ENCODE data around the gene SLC38A10.

SLC38A10 gene

GRCh38 chr17:81330884-81331245, 35.8 kb upstream of the SLC38A10 start:
- no peak for DNase-seq

- DNase-seq, result no peak
Measured at GRCh38 chr17:81329927-81330883, 35.1 kb upstream of the SLC38A10 start.

DNA sequence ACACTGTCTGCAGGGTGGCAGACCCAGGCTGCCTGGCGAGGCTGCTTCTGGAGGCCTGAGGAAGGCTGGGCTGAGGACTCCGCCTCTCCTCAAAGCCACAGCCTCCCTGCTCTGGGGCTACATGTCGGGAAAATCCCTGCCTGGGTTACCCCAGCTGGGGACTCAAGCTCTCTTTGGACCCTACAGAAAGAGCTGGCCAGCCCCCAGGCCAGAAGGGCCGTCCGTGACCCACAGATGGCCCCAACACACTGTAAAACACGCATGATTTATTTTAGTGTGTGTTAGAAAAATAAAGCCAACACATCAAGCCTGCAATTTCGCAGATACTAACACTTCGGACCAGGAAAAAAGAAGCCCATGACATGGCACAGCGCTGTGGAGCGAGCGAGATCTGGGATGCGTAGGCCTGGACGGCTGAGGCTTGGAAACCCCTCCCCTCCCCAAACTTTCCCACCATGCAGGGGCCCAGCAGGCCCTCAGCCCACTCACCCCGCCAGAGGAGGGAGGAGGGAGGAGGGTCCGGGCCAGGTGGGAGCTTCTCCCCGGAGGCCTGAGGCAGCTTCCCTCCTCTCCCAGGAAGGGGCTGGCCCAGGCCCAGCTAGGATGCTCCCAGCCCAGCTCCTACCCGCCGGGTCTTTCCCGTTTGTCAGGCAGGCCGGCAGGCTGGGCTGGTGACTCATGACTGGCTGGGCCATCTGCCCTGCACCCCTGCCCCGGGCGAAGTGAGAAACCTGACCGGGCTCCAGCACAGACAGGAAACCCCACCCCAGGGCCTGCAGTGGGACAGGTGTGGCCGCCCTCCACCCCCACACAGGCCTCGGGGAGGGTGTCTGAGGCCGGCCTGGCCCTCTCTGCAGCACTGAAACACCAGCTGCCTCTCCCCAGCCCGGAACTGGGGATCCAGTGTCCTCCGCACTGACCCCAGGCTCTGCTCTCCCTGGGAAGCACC, 34.1 kb upstream of the SLC38A10 start:
- no peak for DNase-seq

DNA sequence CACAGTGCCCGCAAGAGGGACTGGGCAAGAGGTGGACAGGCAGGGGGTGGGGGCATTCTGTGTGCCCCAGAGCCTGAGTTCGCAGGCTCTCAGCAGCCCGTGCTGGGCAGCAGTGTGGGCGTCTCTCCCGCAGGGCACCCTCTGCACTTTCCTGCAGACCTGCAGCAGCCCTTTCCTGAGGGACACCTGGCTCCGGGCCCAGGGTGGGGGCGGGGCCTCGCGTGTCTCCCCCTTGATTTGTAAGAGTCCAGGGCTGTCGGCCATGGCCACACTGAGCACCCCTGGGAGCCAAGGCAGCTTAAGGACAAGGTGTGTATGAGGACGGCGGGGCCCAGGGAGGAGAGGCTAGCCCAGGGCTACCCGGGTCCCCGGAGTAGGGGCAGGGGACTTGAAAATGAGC, 33.4 kb upstream of the SLC38A10 start:
- no peak for DNase-seq

DNA sequence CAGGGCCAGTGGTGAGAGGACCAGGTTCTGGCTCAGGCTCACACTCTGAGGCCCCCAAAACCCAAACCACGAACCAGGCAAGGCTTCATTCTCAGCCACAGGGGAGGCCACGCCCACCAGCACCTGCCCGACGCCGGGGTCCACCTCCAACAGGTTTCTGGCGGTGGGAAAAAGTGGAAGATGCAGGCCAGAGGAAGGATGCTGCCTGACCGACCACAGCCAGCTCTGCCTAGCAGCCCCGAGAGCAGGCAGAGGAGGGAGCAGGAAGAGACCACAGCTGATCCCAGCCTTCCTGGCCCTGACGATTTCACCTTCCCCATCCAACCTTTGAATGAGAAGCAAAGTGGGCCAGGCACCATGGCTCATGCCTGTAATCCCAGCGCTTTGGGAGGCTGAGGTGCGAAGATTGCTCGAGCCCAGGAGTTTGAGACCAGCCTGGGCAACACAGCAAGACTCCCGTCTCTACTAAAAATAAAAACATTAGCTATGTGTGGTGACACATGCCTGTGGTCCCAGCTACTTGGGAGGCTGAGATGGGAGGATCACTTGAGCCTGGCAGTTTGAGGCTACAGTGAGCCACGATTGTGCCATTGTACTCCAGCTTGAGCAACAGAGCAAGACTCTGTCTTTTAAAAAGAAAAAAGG, 30.7 kb upstream of the SLC38A10 start:
- no peak for DNase-seq

GRCh38 chr17:81324851-81325713, 30.0 kb upstream of the SLC38A10 start:
- no peak for DNase-seq

DNA sequence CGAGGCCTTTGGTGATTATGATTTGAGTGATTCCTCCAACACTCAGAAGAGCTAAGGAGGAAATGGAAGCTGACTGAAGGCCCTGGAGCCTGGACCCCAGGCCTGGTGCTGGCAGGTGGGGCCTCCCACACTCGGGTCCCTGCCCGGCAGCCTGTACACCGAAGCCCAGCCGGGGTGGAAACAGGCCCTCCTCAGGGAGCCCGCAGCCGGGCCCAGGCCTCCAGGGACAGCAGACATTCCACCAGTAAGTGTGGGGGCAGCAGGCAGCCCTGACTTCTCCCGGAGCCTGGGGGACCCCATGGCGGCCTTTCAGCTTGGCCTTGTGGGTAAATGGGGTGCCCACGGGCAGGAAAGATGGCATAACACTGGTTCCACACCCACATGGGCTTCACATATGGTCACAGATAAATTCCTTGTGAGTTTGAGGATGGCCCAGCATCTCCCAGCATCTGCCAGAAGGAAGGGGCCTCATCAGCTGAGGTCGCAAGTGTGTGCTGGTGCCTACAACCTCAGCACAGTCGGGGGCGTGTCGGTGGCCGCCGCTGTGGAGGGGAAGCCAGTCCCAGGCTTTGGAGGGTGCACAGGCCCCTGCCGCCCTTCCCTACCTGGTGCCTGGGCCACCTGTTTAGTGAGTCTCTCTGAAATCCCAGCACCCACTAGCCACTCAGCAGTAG, 29.2 kb upstream of the SLC38A10 start:
- DNase-seq, result no peak

DNA sequence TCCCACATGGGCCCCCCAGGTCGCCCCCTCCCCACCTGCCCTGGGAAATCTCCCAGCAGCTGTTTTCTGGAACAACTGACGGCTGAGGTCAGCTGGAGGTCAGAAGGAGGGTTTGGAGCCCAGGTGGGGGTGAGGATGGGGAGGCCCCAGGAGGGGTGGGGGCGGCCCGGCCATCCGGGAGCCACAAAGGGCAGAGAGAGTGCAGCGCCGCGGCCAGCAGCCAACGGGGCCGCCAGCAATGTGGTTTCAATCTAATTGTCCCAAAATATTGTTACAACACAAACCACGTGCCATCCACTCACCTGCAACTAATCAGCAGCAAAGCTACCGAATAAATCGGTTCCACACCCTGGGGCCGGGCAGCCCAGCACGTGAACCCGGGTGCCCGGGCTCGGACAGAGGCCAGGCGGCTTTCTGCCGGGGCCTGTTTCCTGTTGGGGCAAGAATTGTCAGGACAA, 28.3 kb upstream of the SLC38A10 start:
- no peak for DNase-seq

DNA sequence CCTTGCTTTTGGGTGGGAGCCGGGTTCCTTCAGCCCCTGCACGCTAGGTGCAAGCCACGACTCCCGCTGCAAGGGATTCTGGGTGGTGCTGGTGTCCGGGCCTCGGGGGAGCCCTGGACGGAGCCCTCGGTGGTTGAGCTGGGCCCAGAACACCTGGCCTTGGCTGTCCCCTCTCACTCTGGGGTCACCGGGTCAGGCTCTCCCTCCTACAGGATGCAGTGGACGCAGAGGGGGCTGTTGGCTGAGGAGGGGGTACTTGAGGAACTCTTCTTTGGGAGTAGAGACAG, 27.9 kb upstream of the SLC38A10 start:
- DNase-seq, result no peak

DNA sequence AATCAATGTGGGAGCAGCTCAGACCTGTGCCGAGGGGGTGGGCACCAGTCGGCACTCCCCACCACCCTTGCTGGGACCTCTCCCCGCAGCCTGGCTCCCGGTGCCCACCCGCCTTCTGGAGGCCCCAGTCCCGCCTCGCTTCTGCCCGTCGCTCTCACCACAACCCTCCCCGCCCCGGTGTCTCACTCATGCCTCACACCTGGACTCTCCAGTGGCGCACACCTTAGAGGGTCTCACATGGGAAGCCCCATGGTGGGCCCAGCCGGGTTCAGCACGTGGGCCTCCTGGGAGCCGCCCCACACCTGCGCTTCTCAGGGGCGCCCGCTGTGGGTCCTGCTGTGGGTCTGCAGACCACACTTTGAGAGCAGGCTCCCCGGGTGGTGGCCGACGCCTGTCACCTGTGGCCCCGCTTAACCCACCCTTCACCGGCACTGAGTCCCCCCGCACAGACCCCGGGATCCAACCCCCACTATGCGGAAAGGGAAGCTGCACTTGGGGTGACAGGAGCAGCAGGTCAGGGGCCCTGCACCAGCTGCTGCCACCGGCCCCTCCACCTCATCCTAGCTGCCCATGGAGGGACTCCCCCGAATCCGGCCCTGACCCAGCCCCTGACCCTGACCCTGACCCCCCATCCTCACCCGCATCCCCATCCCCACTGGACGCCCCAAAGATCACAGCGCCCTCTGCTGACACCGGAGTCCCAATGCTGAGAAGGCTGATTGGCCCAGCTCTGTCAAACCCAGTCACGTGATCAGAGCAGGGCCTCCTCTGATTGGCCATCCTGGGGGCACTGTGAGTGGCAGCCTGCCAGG, 27.4 kb upstream of the SLC38A10 start:
- DNase-seq, result no peak

GRCh38 chr17:81317961-81318605, 23.0 kb upstream of the SLC38A10 start:
- no peak for DNase-seq

GRCh38 chr17:81317530-81317821, 22.4 kb upstream of the SLC38A10 start:
- no peak for DNase-seq

GRCh38 chr17:81315885-81316391, 20.8 kb upstream of the SLC38A10 start:
- no peak for DNase-seq

DNA sequence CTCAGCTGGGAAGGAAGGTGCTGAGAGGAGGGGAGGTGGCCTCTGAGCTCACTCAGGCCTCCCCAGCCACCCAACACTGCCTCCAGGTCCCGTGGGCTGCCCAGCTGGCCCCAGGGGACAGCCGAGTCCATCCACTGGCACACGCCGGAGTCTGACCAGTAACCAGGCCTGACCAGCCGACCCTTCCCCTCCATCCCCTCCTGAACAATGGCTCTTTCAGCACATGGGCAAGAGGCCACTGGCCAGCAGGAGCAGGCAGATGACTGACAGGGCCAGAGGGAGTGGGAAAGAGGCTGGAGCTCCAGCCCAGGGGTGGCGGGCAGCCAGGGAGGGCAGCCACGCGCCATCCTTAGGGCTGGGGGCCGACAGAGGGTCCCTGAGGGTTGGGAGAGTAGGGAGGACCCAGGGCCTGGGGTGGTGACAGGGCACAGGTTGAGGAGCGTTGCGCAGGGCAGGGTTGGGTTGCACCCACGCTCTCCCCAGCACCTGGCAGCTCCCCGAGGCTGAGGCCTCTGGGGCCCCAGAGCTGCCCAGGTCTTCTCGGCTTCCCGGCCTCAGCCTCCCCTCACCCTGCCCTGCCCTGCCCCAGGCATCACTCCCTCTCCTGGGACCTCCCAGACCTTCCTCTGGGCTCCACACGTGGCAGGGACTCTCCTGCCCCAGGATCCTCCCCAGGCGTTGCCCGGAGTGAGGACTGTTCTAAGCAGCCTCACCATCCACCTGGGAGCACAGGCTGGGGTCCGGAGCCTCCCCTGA, 20.2 kb upstream of the SLC38A10 start:
- no peak for DNase-seq

DNA sequence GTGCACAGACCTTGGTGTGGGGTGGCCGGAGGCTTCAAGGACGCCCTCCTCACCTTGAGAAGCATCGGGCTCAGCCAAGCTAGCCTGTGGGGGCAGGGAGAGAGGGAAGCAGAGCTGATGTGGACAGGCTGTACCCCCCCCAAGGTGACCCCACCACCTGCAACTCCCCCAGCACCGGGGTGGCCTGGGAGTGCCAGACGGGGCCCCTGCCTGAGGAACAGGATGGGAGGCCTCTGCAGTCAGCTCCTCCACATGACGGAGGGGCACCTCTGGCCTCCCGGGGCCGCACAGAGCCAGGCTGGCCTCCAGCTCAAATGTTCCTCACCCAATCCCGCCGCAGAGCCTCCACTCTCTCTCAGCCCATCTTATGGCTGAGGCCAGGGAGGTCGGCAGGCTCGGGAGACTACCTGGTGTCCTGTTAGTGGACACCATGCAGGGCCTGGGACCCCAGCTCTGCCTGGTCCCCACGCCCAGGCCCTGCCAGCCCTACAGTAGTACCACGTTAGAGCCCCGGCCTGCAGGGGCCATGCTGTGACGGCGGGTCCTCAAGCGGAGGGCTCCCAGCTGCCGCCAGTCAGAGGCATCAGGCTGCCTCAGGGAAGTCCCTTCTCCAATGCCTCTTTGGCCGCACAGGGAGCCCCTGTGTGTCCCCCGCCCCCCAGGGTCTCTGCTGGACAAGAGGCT, 19.4 kb upstream of the SLC38A10 start:
- DNase-seq, result no peak

DNA sequence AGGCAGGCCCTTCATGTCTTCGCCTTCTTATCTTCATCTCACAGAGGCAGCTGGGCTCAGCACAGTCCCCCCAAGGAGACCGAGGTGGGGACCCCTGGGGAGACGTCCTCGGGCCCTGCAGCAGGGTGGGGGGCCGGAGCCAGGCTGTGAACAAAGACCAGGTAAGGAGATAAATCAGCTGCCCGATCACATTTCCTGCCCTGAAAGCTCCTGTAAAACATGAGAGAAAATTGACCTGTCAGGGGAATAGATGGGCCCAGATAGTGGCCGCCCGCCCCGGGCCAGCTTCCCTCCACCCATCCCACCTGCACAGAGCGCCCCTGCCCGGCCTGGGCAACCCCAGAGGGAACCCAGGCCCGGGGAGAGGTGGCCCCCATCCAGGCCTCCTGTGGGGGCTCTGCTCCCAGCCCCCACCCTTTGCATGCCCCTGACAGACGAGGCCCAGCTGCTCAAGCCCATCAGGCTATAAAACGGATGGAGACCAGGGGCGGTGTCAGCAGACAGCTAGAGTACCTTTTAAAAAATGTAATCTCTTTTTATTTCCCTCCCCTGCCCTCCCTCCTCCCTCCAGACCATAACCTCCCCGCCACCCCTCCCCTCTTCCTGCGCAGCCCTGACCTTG, 18.8 kb upstream of the SLC38A10 start:
- DNase-seq, result no peak

DNA sequence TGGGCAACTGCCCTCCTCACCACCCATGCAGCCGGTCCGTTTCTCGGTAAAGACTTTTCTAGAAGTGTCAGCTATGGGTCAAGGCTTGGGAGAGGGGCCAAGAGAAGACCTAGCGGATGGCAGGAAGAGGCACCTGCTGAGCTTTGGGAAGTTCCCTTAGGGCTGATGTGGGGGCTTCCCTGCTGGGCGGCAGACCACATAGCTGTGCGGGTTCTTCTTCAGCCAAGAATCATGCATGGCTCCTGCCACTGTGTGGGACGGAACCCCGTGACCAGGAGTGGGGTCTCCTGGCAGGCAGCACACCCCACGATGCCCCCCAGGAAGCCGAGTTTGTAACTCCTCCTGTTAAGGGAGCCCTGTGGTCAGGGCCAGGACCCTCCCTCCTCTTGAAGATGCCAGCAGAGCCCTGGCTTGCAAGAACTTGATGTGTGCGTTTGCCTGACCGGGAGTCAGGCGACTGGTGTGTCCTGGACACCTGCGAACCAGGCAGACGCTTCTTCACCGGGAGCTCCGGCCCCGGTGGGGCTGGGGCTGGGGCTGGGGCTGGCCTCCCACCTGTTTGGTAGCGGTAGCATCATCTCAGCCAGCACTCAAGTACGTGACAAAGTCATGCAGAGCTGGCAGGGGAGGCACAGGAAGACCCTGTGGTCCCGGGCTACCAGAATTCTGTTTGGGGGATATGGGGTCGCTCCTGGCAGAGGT, 17.7 kb upstream of the SLC38A10 start:
- no peak for DNase-seq

- DNase-seq, result no peak
Measured at GRCh38 chr17:81311946-81312345, 16.8 kb upstream of the SLC38A10 start.

Data from NCI-H774 (cell line).